Mammary epithelial cell (primary cell): ENCODE data around the gene NAALADL1.

Experiments used
- CTCF ChIP-seq, 2 donors: IDR thresholded peaks in 1 of 2; conservative IDR thresholded peaks in 1 of 2; 2 replicates each; pipeline ENCODE4 v1.5.1; 2011 to 2012; ENCODE audit warnings: inconsistent platforms in 2 of 2, low read length in 2 of 2, mild to moderate bottlenecking in 2 of 2, control low read depth in 1 of 2, low read depth in 1 of 2; ENCODE audit not compliant: insufficient read depth in 1 of 2; ENCODE audit errors: extremely low read depth in 1 of 2
- EZH2 ChIP-seq: IDR thresholded peaks from 2 replicates; pipeline ENCODE4 v1.6.1; 2012; ENCODE audit warnings: low read length, inconsistent platforms, borderline replicate concordance

DNA sequence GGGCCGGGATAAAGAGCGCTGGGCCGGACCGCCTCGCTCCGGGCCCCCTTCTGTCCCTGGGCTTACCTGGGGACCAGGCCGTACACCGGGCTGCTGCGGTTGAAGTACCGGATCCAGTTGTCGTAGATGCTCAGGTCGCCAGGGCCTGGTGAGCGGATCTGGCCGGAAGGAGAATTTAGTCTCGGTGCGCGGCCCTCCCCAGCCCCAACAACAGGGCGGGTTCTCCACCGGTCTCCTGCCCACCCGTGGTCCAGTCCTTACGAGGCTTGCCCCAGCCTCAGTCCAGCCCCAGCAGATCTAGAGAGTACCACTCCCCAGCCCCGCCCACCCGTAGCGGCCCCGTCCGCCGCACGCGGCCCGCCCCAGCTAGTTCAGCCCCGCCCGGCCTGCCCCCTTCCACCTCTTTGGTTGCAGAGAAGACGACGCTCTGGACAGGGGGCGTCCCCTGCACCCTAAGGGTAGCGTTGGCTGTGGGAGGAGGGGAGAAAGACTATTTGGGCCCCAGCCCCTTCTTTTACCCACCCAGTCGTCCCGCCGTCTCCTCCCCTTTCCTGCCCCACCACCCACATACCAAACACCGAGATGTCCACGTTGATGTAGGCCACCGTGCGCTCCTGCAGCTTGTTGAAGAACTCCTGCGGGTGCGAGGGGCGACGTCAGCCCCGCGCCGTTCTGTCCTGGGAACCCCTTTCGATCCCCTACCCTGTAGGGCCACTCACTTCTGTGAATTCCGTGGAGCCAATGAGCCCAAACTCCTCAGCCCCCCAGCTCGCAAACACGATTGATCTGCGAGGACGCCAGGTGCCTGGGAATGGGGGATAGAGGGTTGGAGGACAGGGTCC lies 10.6 kb downstream of the NAALADL1 start:
- TF ChIP-seq EZH2: no peak
- no peak for TF ChIP-seq CTCF (conservative IDR thresholded peaks at IDR 0.05 in 1 of 2, IDR thresholded peaks at IDR 0.05 in 1 of 2; ENCODE audit: extremely low read depth in 1 of 2, insufficient read depth in 1 of 2, low read depth in 1 of 2, low read length in 2 of 2)
